ENCODE data around the gene CDC42BPA. TPM values are rescaled to one million over a fixed set of nuclear protein-coding genes. Genes with fewer than 3 reads are reported as not detected.

The CDC42BPA gene
- total and polyA plus RNA-seq, 2 donors (not counting 3 experiments of a cell fraction or from before 2014, with no cell fraction given): 26.1 to 92.6 TPM

GRCh38 chr1:227323171-227323966 is 5.1 kb upstream of the CDC42BPA start:
- BruUV-seq (replicated peaks): no TSS peak
- H3K9me1 ChIP-seq (replicated peaks; ENCODE audit: control insufficient read depth, extremely low read depth, insufficient read depth, low read length): no peaks in the 10 kb centered on the region
- DNase-seq (ENCODE audit: low read depth, low spot score): no peak
- peaks cover 7% of the 10 kb centered on the region for H3K4me1 ChIP-seq (ENCODE audit: control insufficient read depth, extremely low read depth, insufficient read depth, low read length)
- no peaks in the 10 kb centered on the region for H3K9me3 ChIP-seq (replicated peaks; ENCODE audit: control insufficient read depth, insufficient read depth, low read length)
- no peak overlapping the region for H3K4me2 ChIP-seq (ENCODE audit: insufficient read depth, low read length)
- dilution Hi-C loops (cut with MboI; ENCODE audit: extremely low pct_ligation_motif_present, low sequenced_read_pairs): loop anchor here (25.0 kb wide), 1 partner anchor 114 kb away; no protein-coding TSS in a partner anchor
- H3K27me3 ChIP-seq (ENCODE audit: control insufficient read depth in 2 of 2, insufficient read depth in 2 of 2, low read length in 2 of 2): no peaks in the 10 kb centered on the region
- intact Hi-C loops (cut with micrococcal nuclease): no loop called here
- no peaks in the 10 kb centered on the region for H3K79me2 ChIP-seq (ENCODE audit: control insufficient read depth, insufficient read depth, low read length)
- H3K27ac ChIP-seq (ENCODE audit: insufficient read depth, low read depth, low read length): no peak overlapping the region
- ChIA-PET CTCF (interaction anchor here (1.3 kb wide), 1 partner anchor 15 kb away, joined by 3 read pairs; no protein-coding TSS in a partner anchor), POLR2A (no interaction called here)
- H3K36me3 ChIP-seq (ENCODE audit: control insufficient read depth in 2 of 2, extremely low read depth in 1 of 2, insufficient read depth in 2 of 2, low read length in 2 of 2): no peaks in the 10 kb centered on the region
- no peak for TF ChIP-seq POLR2A (IDR thresholded peaks at IDR 0.05; ENCODE audit: low read depth, low read length)
- TF ChIP-seq EZH2 (IDR thresholded peaks at IDR 0.05; ENCODE audit: borderline replicate concordance, low read depth, low read length, severe bottlenecking): no peak
- no peak for TF ChIP-seq MYC (IDR thresholded peaks at IDR 0.05; ENCODE audit: low read depth, low read length)
- peak; percentile 12 for FAIRE-seq
- H2AFZ ChIP-seq (ENCODE audit: low read depth, low read length): no peak overlapping the region
- no peak overlapping the region for H3K9ac ChIP-seq (replicated peaks; ENCODE audit: extremely low read depth, insufficient read depth, low read length)
- no peak overlapping the region for H3K4me3 ChIP-seq (replicated peaks in 1 of 3; ENCODE audit: insufficient read depth in 1 of 3, low read depth in 1 of 3, low read length in 3 of 3)
- H4K20me1 ChIP-seq (replicated peaks; ENCODE audit: control insufficient read depth, extremely low read depth, insufficient read depth, low read length): no peaks in the 10 kb centered on the region

GRCh38 chr1:227322376-227322775 is 4.1 kb upstream of the CDC42BPA start:
- Histone ChIP-seq H3K9me3 (replicated peaks; ENCODE audit: control insufficient read depth, insufficient read depth, low read length) (no peaks in the 10 kb centered on the region), H3K27me3 (ENCODE audit: control insufficient read depth in 2 of 2, insufficient read depth in 2 of 2, low read length in 2 of 2) (no peaks in the 10 kb centered on the region), H3K27ac (ENCODE audit: insufficient read depth, low read depth, low read length) (no peak overlapping the region), H3K4me3 (replicated peaks in 1 of 3; ENCODE audit: insufficient read depth in 1 of 3, low read depth in 1 of 3, low read length in 3 of 3) (no peak overlapping the region), H3K9ac (replicated peaks; ENCODE audit: extremely low read depth, insufficient read depth, low read length) (no peak overlapping the region), H4K20me1 (replicated peaks; ENCODE audit: control insufficient read depth, extremely low read depth, insufficient read depth, low read length) (no peaks in the 10 kb centered on the region), H3K36me3 (ENCODE audit: control insufficient read depth in 2 of 2, extremely low read depth in 1 of 2, insufficient read depth in 2 of 2, low read length in 2 of 2) (no peaks in the 10 kb centered on the region), H3K79me2 (ENCODE audit: control insufficient read depth, insufficient read depth, low read length) (peaks cover 6% of the 10 kb centered on the region), H3K4me1 (ENCODE audit: control insufficient read depth, extremely low read depth, insufficient read depth, low read length) (peaks cover 7% of the 10 kb centered on the region), H3K9me1 (replicated peaks; ENCODE audit: control insufficient read depth, extremely low read depth, insufficient read depth, low read length) (no peaks in the 10 kb centered on the region), H3K4me2 (ENCODE audit: insufficient read depth, low read length) (no peak overlapping the region), H2AFZ (ENCODE audit: low read depth, low read length) (no peak overlapping the region)
- CTCF ChIA-PET: no interaction called here
- POLR2A ChIA-PET: no interaction called here
- FAIRE-seq: no peak
- TF ChIP-seq POLR2AphosphoS5 (IDR thresholded peaks at IDR 0.05; ENCODE audit: insufficient read depth, low read depth, low read length) (no peak), MAX (IDR thresholded peaks at IDR 0.05; ENCODE audit: insufficient read depth, insufficient read length) (no peak), FOS (IDR thresholded peaks at IDR 0.05; ENCODE audit: borderline replicate concordance, insufficient read depth, low read length) (no peak), JUN (IDR thresholded peaks at IDR 0.05; ENCODE audit: borderline replicate concordance, insufficient read depth, insufficient read length, low read depth) (no peak), GATA2 (IDR thresholded peaks at IDR 0.05; ENCODE audit: insufficient read depth, insufficient read length, low read depth, low read length) (no peak), CTCF (IDR thresholded peaks at IDR 0.05; ENCODE audit: extremely low read depth in 1 of 2, insufficient read depth in 1 of 2, low read depth in 1 of 2, low read length in 2 of 2) (no peak), EZH2 (IDR thresholded peaks at IDR 0.05; ENCODE audit: borderline replicate concordance, low read depth, low read length, severe bottlenecking) (no peak), POLR2A (IDR thresholded peaks at IDR 0.05; ENCODE audit: low read depth, low read length) (no peak), MYC (IDR thresholded peaks at IDR 0.05; ENCODE audit: low read depth, low read length) (no peak)
- dilution Hi-C loops (cut with MboI; ENCODE audit: extremely low pct_ligation_motif_present, low sequenced_read_pairs): loop anchor here (25.0 kb wide), 1 partner anchor 115 kb away; no protein-coding TSS in a partner anchor
- no peak for DNase-seq (ENCODE audit: low read depth, low spot score)
- intact Hi-C loops (cut with micrococcal nuclease): no loop called here
- BruUV-seq (replicated peaks): no TSS peak

All from endothelial cell of umbilical vein (primary cell).